AG09309 (cell line): Measurements from ENCODE around the gene MEF2B.

ENCODE experiments used
- DNase-seq: peaks from one replicate; pipeline ENCODE4 v3.0.0-alpha.2; 2010; ENCODE audit warnings: low read depth
- H3K4me3 ChIP-seq: 2 replicates; pipeline ENCODE4 v1.5.1; 2011; ENCODE audit warnings: mild to moderate bottlenecking, low read depth, low read length, moderate library complexity; ENCODE audit not compliant: control insufficient read depth
- TF ChIP-seq, protein P1 (sequence below): IDR thresholded peaks from 2 replicates; pipeline ENCODE4 v1.5.1; 2011; ENCODE audit warnings: mild to moderate bottlenecking, low read depth, low read length, inconsistent platforms; ENCODE audit not compliant: insufficient read depth, control insufficient read depth; ENCODE audit errors: missing control alignments

Gene MEF2B

DNA sequence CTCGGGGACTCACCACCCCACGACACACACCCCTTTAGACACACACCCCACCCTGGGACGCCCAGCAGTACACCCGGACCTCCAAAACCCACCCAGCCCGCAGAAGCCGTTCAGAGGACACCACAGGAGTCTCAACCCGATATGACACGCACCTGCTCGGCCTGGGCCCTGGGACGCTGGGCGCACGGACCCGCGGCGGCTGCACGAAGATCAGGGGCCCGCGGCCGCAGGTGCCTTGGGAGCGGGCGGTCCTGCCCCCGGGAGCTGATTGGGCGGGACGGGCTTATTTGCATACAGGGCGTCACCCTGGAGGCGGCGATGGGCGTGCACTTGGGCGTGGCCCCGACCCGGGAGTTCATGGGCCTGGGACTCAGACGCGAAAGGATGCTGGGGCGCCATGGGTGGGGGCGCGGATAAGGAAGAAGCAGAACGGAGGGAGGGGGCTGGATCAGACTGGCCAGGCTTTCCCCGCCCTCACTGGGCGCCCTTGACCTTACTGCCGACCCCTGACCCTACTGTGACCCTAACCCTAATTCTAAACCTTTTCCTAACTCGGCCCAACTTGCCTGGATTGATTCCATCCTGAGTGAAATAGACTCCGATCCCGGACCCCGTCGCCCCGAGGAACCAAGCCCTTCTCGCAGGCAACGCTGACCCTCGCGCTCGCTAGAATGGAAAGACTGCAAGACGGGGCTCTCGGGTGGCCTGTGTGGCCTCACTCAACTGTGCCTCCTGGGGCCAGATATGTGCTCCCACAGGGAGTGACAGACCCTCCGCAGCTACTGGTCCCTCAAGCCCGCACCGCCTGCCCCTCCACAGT lies at the start of gene MEF2B:
MEF2B (minus strand) TSS at position 211 of the 820 bp plus-strand sequence. CDS start 19,528 bp downstream, outside the sequence.
- DNase-seq, result no peak
- TF ChIP-seq, protein P1, sequence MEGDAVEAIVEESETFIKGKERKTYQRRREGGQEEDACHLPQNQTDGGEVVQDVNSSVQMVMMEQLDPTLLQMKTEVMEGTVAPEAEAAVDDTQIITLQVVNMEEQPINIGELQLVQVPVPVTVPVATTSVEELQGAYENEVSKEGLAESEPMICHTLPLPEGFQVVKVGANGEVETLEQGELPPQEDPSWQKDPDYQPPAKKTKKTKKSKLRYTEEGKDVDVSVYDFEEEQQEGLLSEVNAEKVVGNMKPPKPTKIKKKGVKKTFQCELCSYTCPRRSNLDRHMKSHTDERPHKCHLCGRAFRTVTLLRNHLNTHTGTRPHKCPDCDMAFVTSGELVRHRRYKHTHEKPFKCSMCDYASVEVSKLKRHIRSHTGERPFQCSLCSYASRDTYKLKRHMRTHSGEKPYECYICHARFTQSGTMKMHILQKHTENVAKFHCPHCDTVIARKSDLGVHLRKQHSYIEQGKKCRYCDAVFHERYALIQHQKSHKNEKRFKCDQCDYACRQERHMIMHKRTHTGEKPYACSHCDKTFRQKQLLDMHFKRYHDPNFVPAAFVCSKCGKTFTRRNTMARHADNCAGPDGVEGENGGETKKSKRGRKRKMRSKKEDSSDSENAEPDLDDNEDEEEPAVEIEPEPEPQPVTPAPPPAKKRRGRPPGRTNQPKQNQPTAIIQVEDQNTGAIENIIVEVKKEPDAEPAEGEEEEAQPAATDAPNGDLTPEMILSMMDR, result no peak
- H3K4me3 ChIP-seq, result no peak within 1 kb of the TSS

DNA sequence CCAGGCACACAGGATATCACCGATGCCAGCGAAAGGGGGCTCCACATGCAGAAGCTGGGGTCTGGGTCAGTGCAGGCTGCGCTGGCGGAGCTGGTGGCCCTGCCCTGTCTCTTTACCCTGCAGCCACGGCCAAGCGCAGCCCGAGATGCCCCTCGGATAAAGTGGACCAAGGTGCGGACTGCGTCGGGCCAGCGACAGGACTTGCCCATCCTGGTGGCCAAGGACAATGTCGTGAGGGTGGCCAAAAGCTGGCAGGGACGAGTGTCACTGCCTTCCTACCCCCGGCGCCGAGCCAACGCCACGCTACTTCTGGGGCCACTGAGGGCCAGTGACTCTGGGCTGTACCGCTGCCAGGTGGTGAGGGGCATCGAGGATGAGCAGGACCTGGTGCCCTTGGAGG lies 48.8 kb upstream of the MEF2B start:
- TF ChIP-seq, protein P1, result no peak
- DNase-seq, result no peak

DNA sequence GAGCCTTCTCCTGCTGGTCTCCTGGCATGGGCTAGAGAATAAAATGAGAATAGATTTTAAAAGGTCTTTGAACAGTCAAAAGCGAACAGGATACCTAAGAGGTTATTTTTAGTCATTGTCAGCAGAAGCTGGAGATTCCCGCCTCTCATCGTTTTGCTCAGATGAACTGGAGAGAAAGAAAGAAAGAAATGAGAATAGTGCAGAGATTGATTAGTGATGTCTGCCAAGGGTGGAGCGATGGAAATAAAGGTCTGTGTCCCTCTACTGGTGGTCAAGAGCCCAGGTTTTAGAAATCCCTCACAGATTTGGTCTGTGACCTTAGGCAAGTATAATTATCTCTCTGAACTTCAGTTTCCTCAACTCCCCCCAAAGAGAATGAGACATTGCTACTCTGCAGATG lies 47.0 kb upstream of the MEF2B start:
- H3K4me3 ChIP-seq, result no peak overlapping the region
- TF ChIP-seq, protein P1, result peak; percentile 4
- no peak for DNase-seq

More for the DNA sequence above, 48.8 kb upstream of the MEF2B start:
- H3K4me3 ChIP-seq, result no peak overlapping the region

DNA sequence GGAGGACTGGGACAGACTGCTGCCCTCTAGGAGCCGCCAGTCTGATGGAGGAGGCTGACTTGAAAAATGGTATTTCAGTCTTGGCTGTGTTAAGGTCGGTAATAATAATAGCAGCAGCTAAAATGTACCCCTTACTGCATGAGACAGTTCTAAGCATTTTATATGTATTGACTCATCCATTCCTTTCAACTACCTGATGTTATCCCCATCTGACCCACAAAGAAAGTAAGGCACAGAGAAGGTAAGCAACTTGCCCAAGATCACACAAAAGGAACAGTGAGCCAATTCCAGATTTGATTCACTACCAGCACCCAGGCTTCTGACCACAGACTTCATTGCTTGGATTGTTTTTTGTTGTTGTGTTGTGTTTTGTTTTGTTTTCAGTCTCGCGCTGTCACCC lies 45.7 kb upstream of the MEF2B start:
- TF ChIP-seq, protein P1, result no peak
- no peak for DNase-seq
- no peak overlapping the region for H3K4me3 ChIP-seq

DNA sequence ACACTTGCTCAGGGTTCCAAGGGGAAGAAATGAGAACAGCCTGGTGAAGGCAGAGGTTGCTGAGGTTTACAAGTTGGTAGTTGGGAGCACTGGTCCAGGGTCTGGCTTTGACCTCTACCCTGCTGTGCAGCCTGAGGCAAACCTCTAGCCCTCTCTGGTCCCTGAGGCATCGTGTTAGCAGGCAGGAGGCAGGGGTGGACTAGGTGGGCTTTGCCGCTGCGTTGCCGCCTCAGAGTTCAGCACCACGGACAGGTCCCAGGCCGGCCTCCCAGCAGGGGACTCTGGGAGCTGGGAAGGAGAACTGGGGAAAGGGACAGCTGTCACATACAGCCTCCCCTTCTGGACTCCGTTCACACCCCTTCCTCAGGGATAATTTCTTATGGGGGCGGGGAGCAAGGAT lies 44.8 kb upstream of the MEF2B start:
- TF ChIP-seq, protein P1, result no peak
- no peak for DNase-seq
- no peak overlapping the region for H3K4me3 ChIP-seq

DNA sequence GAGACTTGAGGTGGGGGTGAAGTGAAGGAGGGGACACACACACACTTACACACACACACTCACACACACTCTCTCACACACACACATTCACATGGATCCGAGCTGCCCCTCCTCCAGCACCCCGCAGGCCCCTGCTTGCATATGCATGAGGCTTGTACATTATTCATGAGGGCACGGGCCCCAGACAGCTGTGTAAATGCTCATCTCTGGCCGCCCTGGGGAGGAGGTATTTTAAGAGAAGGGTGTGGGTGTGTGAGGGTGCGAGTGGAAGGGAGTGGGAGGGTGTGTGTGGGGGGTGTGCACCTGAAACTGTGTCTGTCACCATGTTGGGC lies 44.1 kb upstream of the MEF2B start:
- TF ChIP-seq, protein P1, result no peak
- DNase-seq, result no peak
- H3K4me3 ChIP-seq, result no peak overlapping the region
